ENCODE results near the gene HTR3D. TPM values are rescaled to one million over a fixed set of nuclear protein-coding genes. Genes with fewer than 3 reads are reported as not detected.
"Not testable (repeated sequence)": the region's sequence is repeated elsewhere in the genome, so short reads cannot be mapped to it uniquely, and the experiment has no call there.

The HTR3D gene
- total and polyA plus RNA-seq, 2 experiments from 2014 or later = not detected

DNA sequence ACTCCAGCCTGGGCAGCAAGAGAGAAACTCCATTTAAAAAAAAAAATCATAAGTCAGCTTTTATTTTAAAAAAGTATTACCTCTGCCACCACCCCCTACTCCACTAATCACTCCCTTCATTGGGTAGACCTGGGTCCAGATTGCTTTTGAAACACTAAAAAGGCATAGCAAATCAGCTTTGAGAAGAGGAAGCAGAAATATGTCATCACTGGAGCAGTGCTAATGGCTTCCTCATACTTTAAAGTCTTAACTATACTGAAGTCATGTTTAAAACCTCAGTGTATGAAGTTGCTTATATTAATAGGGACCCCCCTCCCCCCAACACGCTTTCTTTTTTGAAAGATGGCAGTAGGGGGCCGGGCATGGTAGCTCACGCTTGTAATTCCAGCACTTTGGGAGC is 1.0 kb upstream of the HTR3D start:
- no peaks in the 10 kb centered on the region for H3K27me3 ChIP-seq
- H3K4me1 ChIP-seq (ENCODE audit: low read depth) = no peaks in the 10 kb centered on the region
- H3K27ac ChIP-seq = no peak overlapping the region
- no peaks in the 10 kb centered on the region for H3K9me3 ChIP-seq (ENCODE audit: low read depth)
- TF ChIP-seq, protein P1, sequence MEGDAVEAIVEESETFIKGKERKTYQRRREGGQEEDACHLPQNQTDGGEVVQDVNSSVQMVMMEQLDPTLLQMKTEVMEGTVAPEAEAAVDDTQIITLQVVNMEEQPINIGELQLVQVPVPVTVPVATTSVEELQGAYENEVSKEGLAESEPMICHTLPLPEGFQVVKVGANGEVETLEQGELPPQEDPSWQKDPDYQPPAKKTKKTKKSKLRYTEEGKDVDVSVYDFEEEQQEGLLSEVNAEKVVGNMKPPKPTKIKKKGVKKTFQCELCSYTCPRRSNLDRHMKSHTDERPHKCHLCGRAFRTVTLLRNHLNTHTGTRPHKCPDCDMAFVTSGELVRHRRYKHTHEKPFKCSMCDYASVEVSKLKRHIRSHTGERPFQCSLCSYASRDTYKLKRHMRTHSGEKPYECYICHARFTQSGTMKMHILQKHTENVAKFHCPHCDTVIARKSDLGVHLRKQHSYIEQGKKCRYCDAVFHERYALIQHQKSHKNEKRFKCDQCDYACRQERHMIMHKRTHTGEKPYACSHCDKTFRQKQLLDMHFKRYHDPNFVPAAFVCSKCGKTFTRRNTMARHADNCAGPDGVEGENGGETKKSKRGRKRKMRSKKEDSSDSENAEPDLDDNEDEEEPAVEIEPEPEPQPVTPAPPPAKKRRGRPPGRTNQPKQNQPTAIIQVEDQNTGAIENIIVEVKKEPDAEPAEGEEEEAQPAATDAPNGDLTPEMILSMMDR (IDR thresholded peaks at IDR 0.05; ENCODE audit: low read depth, low read length) = no peak
- DNase-seq (ENCODE audit: low read depth in 1 of 2, low spot score in 1 of 2) = no peak
- H3K4me3 ChIP-seq = no peak overlapping the region
- no peaks in the 10 kb centered on the region for H3K36me3 ChIP-seq

DNA sequence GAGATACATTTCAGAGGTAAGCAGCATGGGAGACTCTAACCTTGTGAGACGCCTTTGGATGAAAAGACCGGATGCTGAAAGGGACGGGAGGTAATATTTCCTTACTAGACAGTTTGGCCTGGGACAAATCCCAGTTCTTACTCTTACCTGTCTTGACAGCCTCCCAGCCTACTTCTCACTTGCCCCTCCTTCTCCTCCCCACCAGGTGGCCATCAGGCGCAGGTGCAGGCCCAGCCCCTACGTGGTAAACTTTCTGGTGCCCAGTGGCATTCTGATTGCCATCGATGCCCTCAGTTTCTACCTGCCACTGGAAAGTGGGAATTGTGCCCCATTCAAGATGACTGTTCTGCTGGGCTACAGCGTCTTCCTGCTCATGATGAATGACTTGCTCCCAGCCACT is 6.3 kb downstream of the HTR3D start:
- Histone ChIP-seq H3K27ac (no peak overlapping the region), H3K27me3 (no peaks in the 10 kb centered on the region), H3K4me3 (no peak overlapping the region), H3K9me3 (ENCODE audit: low read depth) (no peaks in the 10 kb centered on the region), H3K4me1 (ENCODE audit: low read depth) (no peaks in the 10 kb centered on the region), H3K36me3 (no peaks in the 10 kb centered on the region)
- TF ChIP-seq, protein P1 (IDR thresholded peaks at IDR 0.05; ENCODE audit: low read depth, low read length) = no peak
- no peak for DNase-seq (ENCODE audit: low read depth in 1 of 2, low spot score in 1 of 2)

DNA sequence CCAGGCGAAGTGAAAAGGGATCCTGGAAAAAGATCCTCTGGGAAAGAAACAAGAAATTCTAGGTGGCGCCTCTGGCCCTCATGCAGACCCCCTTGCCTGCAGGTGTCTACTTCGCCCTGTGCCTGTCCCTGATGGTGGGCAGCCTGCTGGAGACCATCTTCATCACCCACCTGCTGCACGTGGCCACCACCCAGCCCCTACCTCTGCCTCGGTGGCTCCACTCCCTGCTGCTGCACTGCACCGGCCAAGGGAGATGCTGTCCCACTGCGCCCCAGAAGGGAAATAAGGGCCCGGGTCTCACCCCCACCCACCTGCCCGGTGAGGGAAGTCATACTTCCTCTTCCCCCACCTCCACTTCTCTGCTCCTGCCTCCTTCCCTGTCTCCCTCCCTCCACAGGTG is 6.8 kb downstream of the HTR3D start:
- not testable (repeated sequence) for H3K27ac ChIP-seq; H3K4me3 ChIP-seq; H3K4me1 ChIP-seq (ENCODE audit: low read depth); DNase-seq (ENCODE audit: low read depth in 1 of 2, low spot score in 1 of 2); H3K36me3 ChIP-seq; H3K27me3 ChIP-seq; H3K9me3 ChIP-seq (ENCODE audit: low read depth)

DNA sequence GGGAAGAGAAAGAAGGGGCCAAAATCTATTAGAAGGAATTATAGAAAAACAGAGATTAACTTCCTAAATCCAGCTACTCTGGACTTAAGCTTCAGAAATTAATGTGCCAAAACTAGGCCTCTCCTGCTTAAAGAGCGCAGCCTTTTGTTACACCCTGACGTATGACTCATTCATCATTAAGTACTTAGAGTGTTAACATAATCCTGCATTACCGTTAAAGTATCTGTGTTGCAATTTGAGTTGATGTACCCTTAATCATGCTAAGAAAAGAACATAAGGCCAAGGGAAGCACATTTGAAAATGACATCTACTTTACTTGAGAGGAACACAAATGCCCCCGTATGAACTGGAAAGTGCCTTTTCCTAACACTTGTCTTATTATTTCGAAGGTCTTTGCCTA is 7.9 kb downstream of the HTR3D start:
- H3K36me3 ChIP-seq = no peaks in the 10 kb centered on the region
- no peak overlapping the region for H3K4me3 ChIP-seq
- H3K27ac ChIP-seq = no peak overlapping the region
- no peaks in the 10 kb centered on the region for H3K27me3 ChIP-seq
- TF ChIP-seq, protein P1 (IDR thresholded peaks at IDR 0.05; ENCODE audit: low read depth, low read length) = no peak
- no peaks in the 10 kb centered on the region for H3K4me1 ChIP-seq (ENCODE audit: low read depth)
- peak in 1 of 2 donors; percentile 67 for DNase-seq (ENCODE audit: low read depth in 1 of 2, low spot score in 1 of 2)
- H3K9me3 ChIP-seq (ENCODE audit: low read depth) = no peaks in the 10 kb centered on the region

DNA sequence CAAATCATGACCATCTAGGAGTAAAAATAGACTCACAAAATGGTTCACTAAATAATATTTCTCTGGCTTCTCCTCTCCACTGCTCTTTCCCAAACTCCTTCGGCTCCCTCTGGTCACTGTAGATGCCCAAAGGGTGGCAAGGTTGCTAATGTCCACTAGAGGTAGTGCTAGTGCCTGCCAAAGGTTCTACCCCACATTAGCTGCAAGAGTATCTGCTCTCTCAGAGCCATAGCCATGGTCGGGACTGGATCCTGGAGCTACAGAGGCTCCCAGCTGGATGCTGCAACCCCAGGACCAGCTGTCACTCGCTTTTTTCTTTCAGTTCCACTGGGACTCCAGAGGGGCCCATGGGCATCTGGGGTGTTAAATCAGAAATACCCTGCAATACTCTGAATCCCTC is 8.5 kb downstream of the HTR3D start:
- Histone ChIP-seq H3K9me3 (ENCODE audit: low read depth) (no peaks in the 10 kb centered on the region), H3K27ac (no peak overlapping the region), H3K4me1 (ENCODE audit: low read depth) (no peaks in the 10 kb centered on the region), H3K36me3 (no peaks in the 10 kb centered on the region), H3K4me3 (no peak overlapping the region), H3K27me3 (no peaks in the 10 kb centered on the region)
- DNase-seq (ENCODE audit: low read depth in 1 of 2, low spot score in 1 of 2) = peak; percentile 22 to 33
- TF ChIP-seq, protein P1 (IDR thresholded peaks at IDR 0.05; ENCODE audit: low read depth, low read length) = peak; percentile 41

DNA sequence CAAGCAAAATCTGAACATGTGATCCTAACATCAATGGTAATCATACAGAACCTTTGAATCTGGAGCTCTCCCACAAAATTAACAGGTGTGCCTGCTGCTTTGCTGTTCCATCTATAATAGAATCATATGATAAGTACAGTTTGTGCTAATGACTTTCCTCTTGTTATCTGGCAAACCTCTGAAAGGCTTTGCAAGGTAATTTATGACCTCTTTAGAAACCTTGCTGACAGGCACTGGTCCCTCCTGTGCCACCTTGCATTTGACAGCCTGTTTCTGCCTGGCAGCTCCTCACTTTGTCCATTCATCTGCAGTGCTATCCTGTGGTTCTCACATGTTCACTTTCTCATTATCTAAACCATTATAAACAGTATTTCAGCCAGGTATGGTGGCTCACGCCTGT is 11.1 kb downstream of the HTR3D start:
- TF ChIP-seq, protein P1 (IDR thresholded peaks at IDR 0.05; ENCODE audit: low read depth, low read length) = no peak

More for the DNA sequence above, 11.1 kb downstream of the HTR3D start:
- DNase-seq (ENCODE audit: low read depth in 1 of 2, low spot score in 1 of 2) = no peak
- H3K9me3 ChIP-seq (ENCODE audit: low read depth) = no peaks in the 10 kb centered on the region
- H3K27me3 ChIP-seq = no peaks in the 10 kb centered on the region
- no peaks in the 10 kb centered on the region for H3K4me1 ChIP-seq (ENCODE audit: low read depth)
- no peak overlapping the region for H3K4me3 ChIP-seq
- no peaks in the 10 kb centered on the region for H3K36me3 ChIP-seq
- H3K27ac ChIP-seq = no peak overlapping the region
